Neural progenitor cell (in vitro differentiated cells): ENCODE data around the gene IFITM5.

Experiments used
- EZH2 ChIP-seq: fragments of 200-600 bp; sonication (generic); IDR thresholded peaks from 2 replicates; pipeline ENCODE4 v1.6.1; 2017; ENCODE audit warnings: antibody characterized with exemption, mild to moderate bottlenecking, moderate library complexity
- EZH2phosphoT487 ChIP-seq: fragments of 200-600 bp; sonication (generic); IDR thresholded peaks from 2 replicates; pipeline ENCODE4 v1.6.1; 2017; ENCODE audit warnings: antibody characterized with exemption
- TF ChIP-seq, protein P1 (sequence below): fragments of 200-600 bp; sonication (generic); IDR thresholded peaks from 2 replicates; pipeline ENCODE4 v1.5.1; 2017; ENCODE audit warnings: antibody characterized with exemption, mild to moderate bottlenecking

GRCh38 chr11:283405-284104 is 15.8 kb downstream of the IFITM5 start:
- TF ChIP-seq, protein P1, sequence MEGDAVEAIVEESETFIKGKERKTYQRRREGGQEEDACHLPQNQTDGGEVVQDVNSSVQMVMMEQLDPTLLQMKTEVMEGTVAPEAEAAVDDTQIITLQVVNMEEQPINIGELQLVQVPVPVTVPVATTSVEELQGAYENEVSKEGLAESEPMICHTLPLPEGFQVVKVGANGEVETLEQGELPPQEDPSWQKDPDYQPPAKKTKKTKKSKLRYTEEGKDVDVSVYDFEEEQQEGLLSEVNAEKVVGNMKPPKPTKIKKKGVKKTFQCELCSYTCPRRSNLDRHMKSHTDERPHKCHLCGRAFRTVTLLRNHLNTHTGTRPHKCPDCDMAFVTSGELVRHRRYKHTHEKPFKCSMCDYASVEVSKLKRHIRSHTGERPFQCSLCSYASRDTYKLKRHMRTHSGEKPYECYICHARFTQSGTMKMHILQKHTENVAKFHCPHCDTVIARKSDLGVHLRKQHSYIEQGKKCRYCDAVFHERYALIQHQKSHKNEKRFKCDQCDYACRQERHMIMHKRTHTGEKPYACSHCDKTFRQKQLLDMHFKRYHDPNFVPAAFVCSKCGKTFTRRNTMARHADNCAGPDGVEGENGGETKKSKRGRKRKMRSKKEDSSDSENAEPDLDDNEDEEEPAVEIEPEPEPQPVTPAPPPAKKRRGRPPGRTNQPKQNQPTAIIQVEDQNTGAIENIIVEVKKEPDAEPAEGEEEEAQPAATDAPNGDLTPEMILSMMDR = no peak
- TF ChIP-seq EZH2phosphoT487 = no peak
- no peak for TF ChIP-seq EZH2
